ENCODE measurements around the gene NRGN.

NRGN gene

DNA sequence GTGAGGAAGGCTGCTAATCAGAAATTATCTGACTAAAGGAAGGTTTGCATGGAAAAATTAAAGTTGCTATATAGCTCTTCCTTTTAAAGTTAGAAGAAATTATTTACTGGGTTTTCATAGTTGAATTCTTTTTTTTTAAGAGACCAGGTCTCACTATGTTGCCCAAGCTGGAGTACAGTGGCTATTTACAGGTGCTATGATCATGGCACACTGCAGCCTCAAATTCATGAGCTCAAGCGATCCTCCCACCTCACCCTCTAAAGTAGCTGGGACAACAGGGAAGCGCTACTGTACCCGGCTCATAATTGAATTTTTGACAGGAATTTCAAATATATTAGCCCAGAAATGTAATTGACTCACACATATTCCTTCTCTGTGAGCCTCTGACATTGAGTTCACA is 56.6 kb downstream of the NRGN start:
- Histone ChIP-seq H3K36me3 (ENCODE audit: control insufficient read depth, insufficient read depth, low read length) (no peaks in the 10 kb centered on the region), H3K4me3 (replicated peaks; ENCODE audit: low read depth, low read length) (no peak overlapping the region), H3K27me3 (replicated peaks; ENCODE audit: control insufficient read depth, insufficient read depth, low read length) (no peaks in the 10 kb centered on the region)
- TF ChIP-seq, protein P1, sequence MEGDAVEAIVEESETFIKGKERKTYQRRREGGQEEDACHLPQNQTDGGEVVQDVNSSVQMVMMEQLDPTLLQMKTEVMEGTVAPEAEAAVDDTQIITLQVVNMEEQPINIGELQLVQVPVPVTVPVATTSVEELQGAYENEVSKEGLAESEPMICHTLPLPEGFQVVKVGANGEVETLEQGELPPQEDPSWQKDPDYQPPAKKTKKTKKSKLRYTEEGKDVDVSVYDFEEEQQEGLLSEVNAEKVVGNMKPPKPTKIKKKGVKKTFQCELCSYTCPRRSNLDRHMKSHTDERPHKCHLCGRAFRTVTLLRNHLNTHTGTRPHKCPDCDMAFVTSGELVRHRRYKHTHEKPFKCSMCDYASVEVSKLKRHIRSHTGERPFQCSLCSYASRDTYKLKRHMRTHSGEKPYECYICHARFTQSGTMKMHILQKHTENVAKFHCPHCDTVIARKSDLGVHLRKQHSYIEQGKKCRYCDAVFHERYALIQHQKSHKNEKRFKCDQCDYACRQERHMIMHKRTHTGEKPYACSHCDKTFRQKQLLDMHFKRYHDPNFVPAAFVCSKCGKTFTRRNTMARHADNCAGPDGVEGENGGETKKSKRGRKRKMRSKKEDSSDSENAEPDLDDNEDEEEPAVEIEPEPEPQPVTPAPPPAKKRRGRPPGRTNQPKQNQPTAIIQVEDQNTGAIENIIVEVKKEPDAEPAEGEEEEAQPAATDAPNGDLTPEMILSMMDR (IDR thresholded peaks at IDR 0.05; ENCODE audit: insufficient read depth, low read length, poor library complexity, severe bottlenecking), result no peak
- no peak for DNase-seq (ENCODE audit: extremely low read depth, insufficient read length)

Data from GM06990 (cell line).